GM19023 (cell line): ENCODE data around the gene OLFML2A.

ENCODE experiments used
- ATAC-seq: cut with Tn5 transposase; IDR thresholded peaks from one replicate; pipeline ENCODE4 v1.9.1; 2021; ENCODE audit warnings: mild to moderate bottlenecking, moderate library complexity; ENCODE audit not compliant: unreplicated experiment

Gene OLFML2A

DNA sequence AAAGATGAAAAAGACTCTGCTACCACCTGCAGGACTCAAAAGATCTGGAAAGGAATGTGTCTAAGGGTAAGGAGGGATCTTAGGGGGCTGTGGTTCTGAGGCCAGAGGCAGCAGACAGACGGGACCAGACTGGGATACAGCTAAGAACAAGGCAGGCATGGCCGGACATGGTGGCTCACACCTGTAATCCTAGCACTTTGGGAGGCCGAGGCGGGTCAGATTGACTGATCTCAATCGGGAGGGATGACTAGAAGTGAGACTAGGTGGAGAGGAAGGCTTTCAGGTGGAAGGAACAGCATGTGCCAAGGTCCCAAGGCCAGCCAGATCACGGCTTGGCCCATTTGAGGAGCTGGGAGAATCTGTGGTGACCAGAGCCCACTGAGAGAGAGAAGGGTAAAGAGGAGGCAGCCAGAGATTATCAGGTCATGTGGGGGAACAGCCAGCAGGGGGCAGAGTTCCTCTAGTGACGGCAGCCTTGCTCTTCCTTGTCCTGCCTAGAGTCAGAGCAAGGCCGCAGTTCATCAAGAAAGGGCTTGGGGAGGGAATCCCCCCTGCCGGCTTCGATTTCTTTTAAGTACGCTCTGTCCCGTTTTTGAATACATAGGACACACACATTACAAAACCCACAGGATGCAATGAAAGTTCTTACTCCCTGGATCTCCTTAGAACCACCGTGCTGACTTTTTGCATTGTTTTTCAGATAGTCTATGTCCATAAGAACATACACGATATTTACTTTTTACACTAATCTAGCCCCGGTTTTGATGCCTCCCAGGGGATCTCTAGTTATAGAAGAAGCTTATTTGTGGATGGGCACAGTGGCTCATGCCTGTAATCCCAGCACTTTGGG lies 2.6 kb upstream of the OLFML2A start:
- ATAC-seq, result no peak

GRCh38 chr9:124776618-124776953 lies 347 bp upstream of the OLFML2A start:
- ATAC-seq, result no peak

GRCh38 chr9:124778575-124779367 lies 1.8 kb downstream of the OLFML2A start:
- ATAC-seq, result no peak

- ATAC-seq, result no peak
Measured at GRCh38 chr9:124779368-124780059, 2.6 kb downstream of the OLFML2A start.

DNA sequence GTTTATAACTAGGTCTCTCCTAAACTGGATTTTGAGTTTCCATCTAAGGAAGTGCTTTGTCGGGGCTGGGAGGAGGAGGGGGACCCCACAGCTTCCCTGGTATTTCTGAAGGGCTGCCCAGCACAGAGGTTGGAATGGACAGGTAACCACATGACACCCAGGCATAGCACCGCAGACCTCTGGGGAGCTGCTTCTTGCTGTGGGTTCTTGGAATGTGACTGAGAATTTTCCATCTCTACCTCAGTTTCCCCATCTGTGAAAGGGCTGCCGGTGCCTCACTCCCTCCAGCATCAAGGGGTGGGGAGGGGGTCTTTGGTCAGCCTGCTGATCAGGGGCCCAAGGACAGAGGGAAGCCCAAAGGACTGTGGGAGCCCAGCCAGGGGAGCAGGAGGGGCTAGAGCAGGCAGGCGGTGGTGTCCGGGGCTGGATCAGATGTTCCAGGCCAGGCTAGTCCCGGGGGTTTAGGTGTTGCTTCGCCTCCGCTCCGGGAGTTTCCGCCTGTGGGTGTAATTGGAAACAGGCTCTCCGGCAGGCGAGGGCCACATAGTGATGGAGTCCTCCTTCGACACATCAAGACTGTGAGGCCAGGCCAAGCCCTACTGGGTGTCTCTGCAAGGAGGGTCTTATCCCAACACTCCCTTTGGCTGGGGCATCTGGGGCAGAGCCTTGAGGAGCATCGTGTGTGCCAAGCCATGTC lies 3.3 kb downstream of the OLFML2A start:
- no peak for ATAC-seq

- no peak for ATAC-seq
Measured at GRCh38 chr9:124780757-124781151, 3.8 kb downstream of the OLFML2A start.

GRCh38 chr9:124781967-124782660 lies 5.2 kb downstream of the OLFML2A start:
- no peak for ATAC-seq

GRCh38 chr9:124782661-124783574 lies 6.0 kb downstream of the OLFML2A start:
- ATAC-seq, result no peak

DNA sequence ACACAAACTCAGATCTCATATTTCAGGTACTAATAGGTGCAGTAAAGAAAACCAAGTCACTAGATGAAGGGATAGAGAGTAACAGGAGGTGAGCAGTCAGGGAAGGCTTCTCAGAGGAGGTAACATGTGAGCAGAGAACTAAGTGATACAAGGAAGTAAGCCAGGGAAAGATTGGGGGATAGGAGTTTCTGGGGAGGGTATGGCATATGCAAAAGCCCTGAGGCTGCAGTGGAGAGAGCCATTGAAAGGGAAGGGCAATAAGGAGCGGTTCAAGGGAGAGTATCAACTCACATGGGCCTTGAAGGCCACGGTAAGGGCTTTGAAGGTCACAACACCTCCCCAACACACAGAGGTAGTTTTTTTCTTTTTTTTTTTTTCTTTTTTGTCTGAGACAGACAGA lies 6.9 kb downstream of the OLFML2A start:
- no peak for ATAC-seq

GRCh38 chr9:124784509-124784908 lies 7.6 kb downstream of the OLFML2A start:
- ATAC-seq, result no peak

GRCh38 chr9:124786881-124787573 lies 10.1 kb downstream of the OLFML2A start:
- ATAC-seq, result no peak

DNA sequence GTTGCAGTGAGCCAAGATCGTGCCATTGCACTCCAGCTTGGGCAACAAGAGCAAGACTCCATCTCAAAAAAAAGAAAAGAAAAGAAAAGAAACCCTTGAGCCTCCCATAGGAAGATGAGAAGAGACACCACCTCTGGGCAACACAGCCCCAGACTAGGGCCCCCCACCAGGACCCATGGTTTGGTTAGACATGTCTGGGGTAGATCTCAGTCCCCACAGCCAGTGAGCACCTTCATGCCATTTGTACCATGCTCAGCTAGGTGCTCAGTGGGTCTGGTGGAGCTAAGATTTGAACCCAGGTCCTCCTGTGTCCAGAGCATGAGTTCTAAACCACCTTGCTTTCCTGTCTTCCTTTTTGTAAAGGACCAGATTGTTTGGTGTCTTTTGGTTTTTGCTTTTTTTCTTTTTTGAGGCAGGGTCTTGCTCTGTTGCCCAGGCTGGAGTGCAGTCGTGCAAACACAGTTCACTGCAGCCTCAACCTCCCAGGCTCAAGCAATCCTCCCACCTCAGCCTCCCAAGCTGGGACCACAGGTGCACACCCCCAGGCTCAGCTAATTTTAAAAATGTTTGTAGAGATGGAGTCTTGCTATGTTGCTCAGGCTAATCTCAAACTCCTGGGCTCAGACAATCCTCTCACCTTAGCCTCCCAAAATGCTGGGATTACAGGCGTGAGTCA lies 11.7 kb downstream of the OLFML2A start:
- no peak for ATAC-seq

GRCh38 chr9:124789531-124789930 lies 12.6 kb downstream of the OLFML2A start:
- no peak for ATAC-seq

- ATAC-seq, result no peak
Measured at GRCh38 chr9:124790301-124790700, 13.4 kb downstream of the OLFML2A start.

DNA sequence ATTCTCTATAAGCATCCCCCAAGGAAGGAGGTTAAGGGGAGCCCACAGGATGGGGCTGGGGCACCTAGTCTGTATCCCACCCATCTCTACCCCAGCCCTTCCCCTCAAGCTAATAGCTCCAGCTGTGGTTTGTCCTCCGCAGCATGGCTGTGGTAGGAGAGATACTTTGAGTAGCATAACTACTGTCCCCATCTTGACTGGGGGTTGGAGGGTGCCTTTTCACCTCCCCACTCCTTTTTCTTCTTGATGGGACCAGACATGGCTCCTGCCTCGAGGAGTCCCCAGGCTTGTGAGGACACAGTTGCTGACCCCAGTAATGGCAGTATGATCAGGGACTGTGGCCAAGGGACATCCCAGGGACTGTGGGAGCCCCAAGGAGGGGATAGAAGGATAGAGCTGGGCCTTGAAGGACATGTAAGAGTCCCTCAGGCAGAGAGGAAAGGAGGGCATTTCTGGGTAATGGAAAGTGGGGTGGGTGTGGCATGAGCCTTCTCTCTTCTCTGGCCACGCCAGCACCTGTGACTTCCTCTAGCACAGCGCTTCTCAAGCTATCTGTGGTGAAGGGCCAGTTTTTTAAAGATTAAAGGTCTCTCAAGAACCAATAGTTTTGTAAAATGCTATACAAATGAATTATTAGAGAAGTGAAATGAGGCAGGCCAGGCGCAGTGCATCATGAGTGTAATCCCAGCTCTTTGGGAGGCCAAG lies 14.0 kb downstream of the OLFML2A start:
- ATAC-seq, result no peak

GRCh38 chr9:124792257-124793014 lies 15.5 kb downstream of the OLFML2A start:
- no peak for ATAC-seq

GRCh38 chr9:124793015-124793541 lies 16.1 kb downstream of the OLFML2A start:
- no peak for ATAC-seq
